HL-60 (cell line): ENCODE measurements around the gene HIPK2.

Source experiments
- DNase-seq, 2 experiments: peaks; one replicate each; pipeline ENCODE4 v3.0.0-alpha.2; 2010 to 2020; ENCODE audit warnings: low read depth in 1 of 2, low spot score in 1 of 2
- H3K27ac ChIP-seq: fragments of 250-450 bp; sonication (Bioruptor Pico); replicated peaks from 2 replicates; pipeline ENCODE4 v1.5.1; 2020; ENCODE audit warnings: mild to moderate bottlenecking, moderate library complexity
- H3K27me3 ChIP-seq: fragments of 250-450 bp; sonication (Bioruptor Pico); 2 replicates; pipeline ENCODE4 v1.5.1; 2021; ENCODE audit warnings: mild to moderate bottlenecking, moderate library complexity; ENCODE audit not compliant: insufficient read depth, poor library complexity, severe bottlenecking
- H3K4me3 ChIP-seq: replicated peaks from 2 replicates; pipeline ENCODE4 v1.5.1; 2011; ENCODE audit warnings: mild to moderate bottlenecking, control low read depth, low read length; ENCODE audit not compliant: insufficient read depth
- GABPA ChIP-seq: IDR thresholded peaks from 2 replicates; pipeline ENCODE4 v1.6.1; 2012; ENCODE audit warnings: low read depth
- POLR2AphosphoS5 ChIP-seq: IDR thresholded peaks from 2 replicates; pipeline ENCODE4 v1.6.1; 2012; ENCODE audit warnings: low read depth
- SPI1 ChIP-seq: IDR thresholded peaks from 2 replicates; pipeline ENCODE4 v1.6.1; 2012; ENCODE audit warnings: low read depth, mild to moderate bottlenecking, borderline replicate concordance
- TF ChIP-seq, protein P1 (sequence below): IDR thresholded peaks from 2 replicates; pipeline ENCODE4 v1.6.1; 2012; ENCODE audit warnings: low read depth; ENCODE audit not compliant: insufficient replicate concordance
- TF ChIP-seq, protein P2 (sequence below): IDR thresholded peaks from one replicate; pipeline ENCODE4 v1.5.1; 2011; ENCODE audit warnings: low read length, control low read depth, inconsistent platforms; ENCODE audit not compliant: insufficient read depth

Gene HIPK2

GRCh38 chr7:139534096-139534495, 243.7 kb downstream of the HIPK2 start:
- H3K27me3 ChIP-seq: peaks cover 5% of the 10 kb centered on the region
- DNase-seq: no peak
- H3K4me3 ChIP-seq: no peak overlapping the region
- H3K27ac ChIP-seq: no peak overlapping the region
- TF ChIP-seq, protein P1, sequence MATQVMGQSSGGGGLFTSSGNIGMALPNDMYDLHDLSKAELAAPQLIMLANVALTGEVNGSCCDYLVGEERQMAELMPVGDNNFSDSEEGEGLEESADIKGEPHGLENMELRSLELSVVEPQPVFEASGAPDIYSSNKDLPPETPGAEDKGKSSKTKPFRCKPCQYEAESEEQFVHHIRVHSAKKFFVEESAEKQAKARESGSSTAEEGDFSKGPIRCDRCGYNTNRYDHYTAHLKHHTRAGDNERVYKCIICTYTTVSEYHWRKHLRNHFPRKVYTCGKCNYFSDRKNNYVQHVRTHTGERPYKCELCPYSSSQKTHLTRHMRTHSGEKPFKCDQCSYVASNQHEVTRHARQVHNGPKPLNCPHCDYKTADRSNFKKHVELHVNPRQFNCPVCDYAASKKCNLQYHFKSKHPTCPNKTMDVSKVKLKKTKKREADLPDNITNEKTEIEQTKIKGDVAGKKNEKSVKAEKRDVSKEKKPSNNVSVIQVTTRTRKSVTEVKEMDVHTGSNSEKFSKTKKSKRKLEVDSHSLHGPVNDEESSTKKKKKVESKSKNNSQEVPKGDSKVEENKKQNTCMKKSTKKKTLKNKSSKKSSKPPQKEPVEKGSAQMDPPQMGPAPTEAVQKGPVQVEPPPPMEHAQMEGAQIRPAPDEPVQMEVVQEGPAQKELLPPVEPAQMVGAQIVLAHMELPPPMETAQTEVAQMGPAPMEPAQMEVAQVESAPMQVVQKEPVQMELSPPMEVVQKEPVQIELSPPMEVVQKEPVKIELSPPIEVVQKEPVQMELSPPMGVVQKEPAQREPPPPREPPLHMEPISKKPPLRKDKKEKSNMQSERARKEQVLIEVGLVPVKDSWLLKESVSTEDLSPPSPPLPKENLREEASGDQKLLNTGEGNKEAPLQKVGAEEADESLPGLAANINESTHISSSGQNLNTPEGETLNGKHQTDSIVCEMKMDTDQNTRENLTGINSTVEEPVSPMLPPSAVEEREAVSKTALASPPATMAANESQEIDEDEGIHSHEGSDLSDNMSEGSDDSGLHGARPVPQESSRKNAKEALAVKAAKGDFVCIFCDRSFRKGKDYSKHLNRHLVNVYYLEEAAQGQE: no peak
- TF ChIP-seq SPI1 (no peak), POLR2AphosphoS5 (no peak), GABPA (no peak)
- TF ChIP-seq, protein P2, sequence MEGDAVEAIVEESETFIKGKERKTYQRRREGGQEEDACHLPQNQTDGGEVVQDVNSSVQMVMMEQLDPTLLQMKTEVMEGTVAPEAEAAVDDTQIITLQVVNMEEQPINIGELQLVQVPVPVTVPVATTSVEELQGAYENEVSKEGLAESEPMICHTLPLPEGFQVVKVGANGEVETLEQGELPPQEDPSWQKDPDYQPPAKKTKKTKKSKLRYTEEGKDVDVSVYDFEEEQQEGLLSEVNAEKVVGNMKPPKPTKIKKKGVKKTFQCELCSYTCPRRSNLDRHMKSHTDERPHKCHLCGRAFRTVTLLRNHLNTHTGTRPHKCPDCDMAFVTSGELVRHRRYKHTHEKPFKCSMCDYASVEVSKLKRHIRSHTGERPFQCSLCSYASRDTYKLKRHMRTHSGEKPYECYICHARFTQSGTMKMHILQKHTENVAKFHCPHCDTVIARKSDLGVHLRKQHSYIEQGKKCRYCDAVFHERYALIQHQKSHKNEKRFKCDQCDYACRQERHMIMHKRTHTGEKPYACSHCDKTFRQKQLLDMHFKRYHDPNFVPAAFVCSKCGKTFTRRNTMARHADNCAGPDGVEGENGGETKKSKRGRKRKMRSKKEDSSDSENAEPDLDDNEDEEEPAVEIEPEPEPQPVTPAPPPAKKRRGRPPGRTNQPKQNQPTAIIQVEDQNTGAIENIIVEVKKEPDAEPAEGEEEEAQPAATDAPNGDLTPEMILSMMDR: no peak

DNA sequence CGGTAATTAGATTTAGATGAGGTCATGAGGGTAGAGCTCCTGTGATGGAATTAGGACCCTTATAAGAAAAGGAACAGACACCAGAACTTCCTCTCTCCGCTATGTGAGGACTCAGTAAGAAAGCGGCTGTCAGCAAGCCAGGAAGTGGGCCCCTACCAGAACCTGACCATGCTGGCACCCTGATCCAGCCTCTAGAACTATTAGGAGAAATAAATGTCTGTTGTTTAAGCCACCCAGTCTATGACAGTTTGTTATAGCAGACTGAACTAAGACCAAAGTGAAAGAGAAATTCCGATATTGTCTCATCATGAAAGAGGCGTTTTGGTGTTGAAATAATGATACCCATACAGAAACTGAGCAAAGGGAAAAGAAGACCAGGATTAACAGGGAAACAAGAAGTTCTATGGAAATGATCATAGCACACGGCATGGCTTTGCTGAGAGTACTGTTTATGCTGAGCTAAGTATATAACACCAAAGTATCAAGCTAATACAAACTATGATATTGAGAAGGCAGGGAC, 245.1 kb downstream of the HIPK2 start:
- TF ChIP-seq GABPA: no peak
- TF ChIP-seq SPI1: no peak
- TF ChIP-seq, protein P1: no peak
- no peak for TF ChIP-seq POLR2AphosphoS5
- TF ChIP-seq, protein P2: no peak
- H3K27me3 ChIP-seq: peaks cover 5% of the 10 kb centered on the region
- H3K27ac ChIP-seq: no peak overlapping the region
- H3K4me3 ChIP-seq: no peak overlapping the region
- DNase-seq: no peak

- no peak overlapping the region for H3K27ac ChIP-seq
- no peak for DNase-seq
- TF ChIP-seq GABPA (no peak), POLR2AphosphoS5 (no peak), SPI1 (no peak)
- TF ChIP-seq, protein P2: no peak
- TF ChIP-seq, protein P1: no peak
- no peak overlapping the region for H3K4me3 ChIP-seq
- H3K27me3 ChIP-seq: peaks cover 5% of the 10 kb centered on the region
Observed at GRCh38 chr7:139531094-139531493, 246.7 kb downstream of the HIPK2 start.
